Frontal cortex (tissue), 4 donors: ENCODE data around the gene PHOSPHO1. TPM values are rescaled to one million over a fixed set of nuclear protein-coding genes. Genes with fewer than 3 reads are reported as not detected.
"Not testable (repeated sequence)": the region's sequence is repeated elsewhere in the genome, so short reads cannot be mapped to it uniquely, and the experiment has no call there.

ENCODE experiments used
- DNase-seq, 2 donors: peaks; one replicate each; pipeline ENCODE4 v3.0.0; 2012; ENCODE audit warnings: low spot score in 2 of 2
- FAIRE-seq: peaks from 2 replicates; lab custom pipeline; 2012; peaks lifted over from hg19 to GRCh38; lab: Jason Lieb, UNC
- total RNA-seq: library from RNA; depleted of rRNA; stranded (reverse); fragments of >200 nt; gene quantifications from one replicate; pipeline ENCODE4 v1.2.3, GENCODE V29; 2014
- donor health status: control.
- donor health status: control.
- donor health status: control.

Gene PHOSPHO1
- total RNA-seq: 1.6 TPM

DNA sequence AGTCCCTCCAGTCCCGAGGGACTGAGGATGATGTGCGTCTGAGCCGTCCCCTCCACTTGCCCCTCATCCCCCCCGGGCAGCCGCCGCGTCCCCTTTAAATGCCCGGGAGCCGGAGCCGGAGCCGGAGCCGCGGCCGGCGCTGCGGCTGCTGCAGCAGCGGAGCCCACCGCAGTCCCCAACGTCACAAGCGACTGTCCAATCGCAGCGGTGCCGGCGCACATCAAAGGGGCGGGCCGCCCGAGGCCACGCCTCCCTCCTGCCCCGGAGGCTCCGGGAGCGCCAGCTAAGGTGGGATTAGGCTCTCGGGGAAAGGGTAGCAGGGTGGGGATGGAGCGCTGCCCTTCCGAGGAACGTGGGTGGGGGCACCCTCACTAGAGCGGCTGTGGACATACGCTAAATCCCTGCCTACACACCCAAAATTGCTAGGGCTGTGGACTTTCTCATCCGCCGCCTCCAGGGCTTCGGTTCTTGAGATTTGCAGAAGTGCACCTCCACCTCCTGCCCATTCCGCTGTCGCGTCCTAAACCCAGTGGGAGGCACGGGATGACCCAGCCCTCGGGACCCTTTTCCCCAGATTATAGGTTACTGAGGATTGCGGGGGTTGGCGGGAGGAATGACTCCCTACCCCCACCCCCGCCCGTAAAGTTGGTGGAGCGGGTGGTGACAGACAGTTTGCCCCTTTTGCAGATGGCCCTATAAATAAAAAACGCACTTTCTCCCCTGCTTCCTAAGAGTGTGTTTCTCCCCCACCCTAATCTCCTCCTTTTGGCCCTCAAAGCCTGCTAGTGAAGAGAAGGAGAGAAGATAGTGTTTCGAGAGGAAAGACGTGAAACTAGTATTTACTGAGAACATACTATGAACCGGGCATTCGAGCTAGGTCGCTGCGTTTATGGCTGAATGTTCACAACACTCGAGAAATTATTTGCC, at the start of gene PHOSPHO1:
PHOSPHO1 (minus strand) TSS at position 152 of the 927 bp plus-strand sequence. CDS start 4,096 bp downstream, outside the sequence.
- no peak for FAIRE-seq
- DNase-seq: peak; percentile 86 to 94

- no peak for FAIRE-seq
- no peak for DNase-seq
Measured at GRCh38 chr17:49280061-49280460, 49.5 kb upstream of the PHOSPHO1 start.

GRCh38 chr17:49279263-49280015, 48.9 kb upstream of the PHOSPHO1 start:
- not testable (repeated sequence) for FAIRE-seq, DNase-seq

- no peak for FAIRE-seq
Measured at GRCh38 chr17:49278076-49278475, 47.5 kb upstream of the PHOSPHO1 start.

GRCh38 chr17:49277638-49278037, 47.1 kb upstream of the PHOSPHO1 start:
- DNase-seq (no peak), FAIRE-seq (no peak)

More at GRCh38 chr17:49278076-49278475, 47.5 kb upstream of the PHOSPHO1 start:
- DNase-seq: no peak

- DNase-seq, FAIRE-seq: not testable (repeated sequence)
Measured at GRCh38 chr17:49275981-49276380, 45.4 kb upstream of the PHOSPHO1 start.

GRCh38 chr17:49269356-49269755, 38.8 kb upstream of the PHOSPHO1 start:
- DNase-seq (no peak), FAIRE-seq (no peak)

GRCh38 chr17:49267912-49268311, 37.3 kb upstream of the PHOSPHO1 start:
- no peak for DNase-seq
- FAIRE-seq: no peak

- DNase-seq (no peak), FAIRE-seq (no peak)
Measured at GRCh38 chr17:49266233-49266632, 35.6 kb upstream of the PHOSPHO1 start.

GRCh38 chr17:49261540-49261939, 31.0 kb upstream of the PHOSPHO1 start:
- not testable (repeated sequence) for FAIRE-seq, DNase-seq

DNA sequence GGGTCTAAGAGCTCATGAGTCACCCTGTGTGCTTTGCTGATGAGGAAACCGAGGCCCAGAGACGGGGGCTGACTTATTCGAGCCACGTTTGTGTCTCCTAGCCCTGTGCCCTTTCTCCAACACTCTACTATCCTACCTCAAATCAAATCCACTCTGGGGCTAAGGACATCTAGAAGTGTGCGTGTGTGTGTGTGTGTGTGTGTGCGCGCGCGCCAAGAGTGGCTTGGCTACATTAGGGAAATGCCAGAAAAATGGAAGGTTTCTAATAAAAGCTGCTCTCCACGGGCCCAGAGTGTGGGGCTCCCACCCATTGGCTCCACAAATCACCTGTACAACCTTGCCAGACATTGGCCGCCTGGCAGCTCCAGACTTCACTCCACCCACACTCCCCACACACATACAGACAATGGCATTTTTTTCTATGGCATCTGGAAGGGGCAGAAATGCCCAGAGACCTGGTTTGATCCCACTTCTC, 30.3 kb upstream of the PHOSPHO1 start:
- no peak for DNase-seq
- no peak for FAIRE-seq

- DNase-seq: peak; percentile 51 to 78
- no peak for FAIRE-seq
Measured at GRCh38 chr17:49260011-49260816, 29.6 kb upstream of the PHOSPHO1 start.

- DNase-seq (no peak), FAIRE-seq (no peak)
Measured at GRCh38 chr17:49259663-49260010, 29.1 kb upstream of the PHOSPHO1 start.

DNA sequence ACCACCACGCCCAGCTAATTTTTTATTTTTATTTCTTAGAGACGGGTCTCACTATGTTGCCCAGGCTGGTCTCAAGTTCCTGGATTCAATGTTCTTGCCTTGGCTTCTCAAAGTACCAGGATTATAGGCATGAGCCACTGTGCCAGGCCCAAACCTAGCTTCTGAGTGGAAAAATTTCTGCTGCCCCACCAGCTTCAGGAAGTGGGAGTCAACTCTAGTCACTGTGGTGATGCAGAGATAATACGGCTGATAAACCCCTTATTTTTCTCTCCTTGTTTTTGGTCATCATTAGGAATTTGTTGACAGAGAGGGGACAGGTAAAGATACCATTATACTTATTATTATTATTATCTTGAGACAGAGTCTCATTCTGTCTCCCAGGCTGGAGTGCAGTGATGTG, 27.8 kb upstream of the PHOSPHO1 start:
- FAIRE-seq: no peak
- DNase-seq: no peak

DNA sequence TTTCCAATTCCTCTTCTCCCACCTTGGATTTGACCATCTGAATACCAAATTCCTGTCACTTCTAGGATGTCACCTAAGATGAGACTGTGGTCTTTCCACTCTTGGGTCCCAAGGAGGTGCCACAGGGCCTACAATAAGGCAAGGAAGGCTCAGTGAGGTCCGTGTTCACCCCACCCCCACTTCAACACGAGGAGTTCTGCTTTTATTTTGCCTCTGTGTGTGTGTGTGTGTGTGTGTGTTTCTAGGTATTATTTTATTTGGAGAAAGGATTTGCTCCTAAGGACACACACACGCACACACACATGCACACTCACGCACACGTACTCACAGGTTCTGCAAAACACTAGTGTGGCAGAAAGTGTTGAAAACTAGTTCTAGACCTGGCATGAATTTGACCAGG, 24.5 kb upstream of the PHOSPHO1 start:
- FAIRE-seq (no peak), DNase-seq (no peak)

DNA sequence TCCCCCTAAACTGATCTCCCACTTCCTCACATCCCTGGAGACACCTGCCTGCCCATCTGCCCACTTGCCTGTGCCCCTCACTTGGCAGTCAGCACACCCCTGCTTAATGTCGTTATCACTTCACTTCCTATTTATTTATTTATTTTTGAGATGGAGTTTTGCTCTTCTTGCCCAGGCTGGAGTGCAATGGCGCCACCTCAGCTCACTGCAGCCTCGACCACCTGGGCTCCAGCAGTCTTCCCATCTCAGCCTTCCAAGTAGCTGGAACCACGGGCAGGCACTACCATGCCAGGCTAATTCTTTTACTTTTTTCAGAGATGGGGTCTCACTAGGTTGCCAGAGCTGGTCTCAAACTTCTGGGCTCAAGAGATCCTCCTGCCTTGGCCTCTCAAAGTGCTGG, 23.5 kb upstream of the PHOSPHO1 start:
- FAIRE-seq (no peak), DNase-seq (no peak)

DNA sequence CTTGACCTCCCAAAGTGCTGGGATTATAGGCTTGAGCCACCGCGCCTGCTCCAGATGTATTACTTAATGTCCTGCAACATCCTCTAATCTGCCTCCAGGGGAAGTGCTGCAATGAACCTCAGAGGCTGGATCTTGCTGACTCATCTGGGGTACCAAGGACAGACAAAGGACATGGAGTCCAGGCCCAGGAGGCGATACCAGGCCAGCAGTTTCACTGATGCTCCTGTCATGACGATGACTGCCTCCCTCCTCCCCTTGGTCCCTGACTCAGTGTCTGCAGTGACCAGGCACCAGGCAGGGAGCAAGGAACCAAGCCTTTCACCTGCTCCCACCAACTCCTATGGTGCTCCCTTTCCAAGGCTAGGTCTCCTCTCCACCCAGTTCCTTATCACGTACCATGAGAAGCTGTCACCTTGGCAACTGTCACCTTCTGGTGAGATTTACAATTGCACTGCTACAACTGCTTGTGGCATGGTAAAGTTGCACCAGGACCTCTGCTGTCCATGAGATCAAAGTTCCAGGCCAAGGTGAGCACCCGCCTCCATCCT, 21.6 kb upstream of the PHOSPHO1 start:
- DNase-seq (no peak), FAIRE-seq (no peak)

DNA sequence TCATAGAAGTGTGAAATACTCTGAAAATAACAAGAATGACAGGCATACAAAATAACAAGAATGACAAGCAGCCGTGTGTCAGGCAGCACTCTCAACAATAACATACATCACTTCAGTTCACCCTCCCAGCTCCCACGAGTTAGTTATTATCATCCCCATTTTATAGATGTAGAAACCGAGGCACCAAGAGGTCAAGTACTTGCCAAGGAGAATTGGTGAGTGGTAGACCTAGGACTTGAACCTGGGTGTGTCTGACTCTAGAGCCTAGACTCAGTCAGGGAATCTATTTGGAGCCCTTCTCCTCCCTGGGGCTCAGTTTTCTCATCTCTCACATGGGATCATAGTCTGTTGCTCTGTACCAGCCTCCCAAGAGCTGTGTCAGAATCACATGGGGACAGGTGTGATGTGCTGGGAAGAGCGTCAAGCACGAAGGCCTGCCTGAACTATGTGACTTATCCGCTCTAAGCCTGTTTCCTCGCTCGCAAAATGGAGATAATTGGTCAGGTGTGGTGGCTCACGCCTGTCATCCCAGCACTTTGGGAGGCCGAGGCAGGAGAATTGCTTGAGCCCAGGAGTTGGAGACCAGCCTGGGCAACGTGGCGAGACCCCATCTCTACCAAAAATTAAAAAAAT, 19.4 kb upstream of the PHOSPHO1 start:
- no peak for FAIRE-seq

GRCh38 chr17:49249292-49249794, 18.8 kb upstream of the PHOSPHO1 start:
- DNase-seq (no peak), FAIRE-seq (no peak)

More for the DNA sequence above, 19.4 kb upstream of the PHOSPHO1 start:
- no peak for DNase-seq
